ENCODE results near the gene TIMP3. TPM values are rescaled to one million over a fixed set of nuclear protein-coding genes. Genes with fewer than 3 reads are reported as not detected.

Gene TIMP3
- total and polyA plus RNA-seq, 2 of the 4 experiments (the other 2 are of a cell fraction), result 98.8 to 179 TPM

- dilution Hi-C loops (cut with HindIII; ENCODE audit: low sequenced_read_pairs, unreplicated experiment) (no loop called here), intact Hi-C loops (cut with micrococcal nuclease) (no loop called here), in situ Hi-C loops (cut with MboI; ENCODE audit: low sequenced_read_pairs) (no loop called here)
- H3K14ac ChIP-seq (replicated peaks; ENCODE audit: low read depth, low read length), result no peak overlapping the region
- no peak overlapping the region for H2AK9ac ChIP-seq (replicated peaks; ENCODE audit: low read depth, low read length, poor library complexity)
- H4K8ac ChIP-seq (ENCODE audit: low read depth in 2 of 2, low read length in 2 of 2), result no peak overlapping the region
- WGBS, 2 experiments (ENCODE audit: extremely low coverage in 2 of 2, insufficient read length in 1 of 2), result no CpG with 5 or more reads among the region's 7 CpGs
- no peak overlapping the region for H3K18ac ChIP-seq (ENCODE audit: low read depth, low read length)
- H3K9ac ChIP-seq (ENCODE audit: low read depth, low read length), result no peak overlapping the region
- H4K5ac ChIP-seq (ENCODE audit: low read depth, low read length), result no peak overlapping the region
- no peak overlapping the region for H2BK5ac ChIP-seq (ENCODE audit: low read depth, low read length, poor library complexity, severe bottlenecking)
- H4K91ac ChIP-seq (ENCODE audit: insufficient read depth, low read depth, low read length), result no peak overlapping the region
- no peak overlapping the region for H2AK5ac ChIP-seq (ENCODE audit: low read depth, low read length)
- no peak overlapping the region for H2BK15ac ChIP-seq (ENCODE audit: low read depth, low read length)
- H2BK20ac ChIP-seq (ENCODE audit: low read depth, low read length), result no peak overlapping the region
- H3K4me3 ChIP-seq (ENCODE audit: insufficient read depth, low read depth, low read length), result no peak overlapping the region
- no peaks in the 10 kb centered on the region for H3K9me3 ChIP-seq (ENCODE audit: control insufficient read depth, insufficient read depth, low read length)
- no peak for DNase-seq
- H4K20me1 ChIP-seq (ENCODE audit: insufficient read depth, low read length), result no peaks in the 10 kb centered on the region
- no peaks in the 10 kb centered on the region for H3K79me1 ChIP-seq (ENCODE audit: low read depth in 1 of 2, low read length in 2 of 2)
- TF ChIP-seq RCOR1 (IDR thresholded peaks at IDR 0.05; ENCODE audit: insufficient replicate concordance, low read length) (no peak), RFX5 (IDR thresholded peaks at IDR 0.05; ENCODE audit: low read depth, low read length) (no peak), CEBPB (IDR thresholded peaks at IDR 0.05; ENCODE audit: low read depth, low read length) (no peak), POLR2A (IDR thresholded peaks at IDR 0.05; ENCODE audit: low read depth, low read length) (no peak), USF2 (IDR thresholded peaks at IDR 0.05; ENCODE audit: low read depth, low read length) (no peak), MAFK (IDR thresholded peaks at IDR 0.05; ENCODE audit: low read depth, low read length) (no peak), RAD21 (IDR thresholded peaks at IDR 0.05; ENCODE audit: low read length) (no peak), CHD1 (IDR thresholded peaks at IDR 0.05; ENCODE audit: low read depth, low read length) (no peak), ELK1 (IDR thresholded peaks at IDR 0.05; ENCODE audit: borderline replicate concordance, low read depth, low read length) (no peak), FOS (IDR thresholded peaks at IDR 0.05; ENCODE audit: low read depth, low read length) (no peak), SMC3 (IDR thresholded peaks at IDR 0.05; ENCODE audit: low read depth, low read length) (no peak), MXI1 (IDR thresholded peaks at IDR 0.05; ENCODE audit: borderline replicate concordance, low read depth, low read length) (no peak), MAZ (IDR thresholded peaks at IDR 0.05; ENCODE audit: borderline replicate concordance, low read depth, low read length) (no peak)
- TF ChIP-seq, protein P1, sequence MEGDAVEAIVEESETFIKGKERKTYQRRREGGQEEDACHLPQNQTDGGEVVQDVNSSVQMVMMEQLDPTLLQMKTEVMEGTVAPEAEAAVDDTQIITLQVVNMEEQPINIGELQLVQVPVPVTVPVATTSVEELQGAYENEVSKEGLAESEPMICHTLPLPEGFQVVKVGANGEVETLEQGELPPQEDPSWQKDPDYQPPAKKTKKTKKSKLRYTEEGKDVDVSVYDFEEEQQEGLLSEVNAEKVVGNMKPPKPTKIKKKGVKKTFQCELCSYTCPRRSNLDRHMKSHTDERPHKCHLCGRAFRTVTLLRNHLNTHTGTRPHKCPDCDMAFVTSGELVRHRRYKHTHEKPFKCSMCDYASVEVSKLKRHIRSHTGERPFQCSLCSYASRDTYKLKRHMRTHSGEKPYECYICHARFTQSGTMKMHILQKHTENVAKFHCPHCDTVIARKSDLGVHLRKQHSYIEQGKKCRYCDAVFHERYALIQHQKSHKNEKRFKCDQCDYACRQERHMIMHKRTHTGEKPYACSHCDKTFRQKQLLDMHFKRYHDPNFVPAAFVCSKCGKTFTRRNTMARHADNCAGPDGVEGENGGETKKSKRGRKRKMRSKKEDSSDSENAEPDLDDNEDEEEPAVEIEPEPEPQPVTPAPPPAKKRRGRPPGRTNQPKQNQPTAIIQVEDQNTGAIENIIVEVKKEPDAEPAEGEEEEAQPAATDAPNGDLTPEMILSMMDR (conservative IDR thresholded peaks at IDR 0.05; ENCODE audit: low read depth, low read length), result no peak
- no peak overlapping the region for H3K4me2 ChIP-seq (ENCODE audit: low read depth, low read length)
- ChIA-PET POLR2A (ENCODE audit: unreplicated experiment) (no interaction called here), CTCF (interaction anchor here (0.6 kb wide), 1 partner anchor 269 kb away, joined by 3 read pairs; no protein-coding TSS in a partner anchor)
- no peak overlapping the region for H3K27ac ChIP-seq (ENCODE audit: insufficient read depth, low read length)
- no peak for ATAC-seq (ENCODE audit: low read depth)
- no peak overlapping the region for H3K56ac ChIP-seq (ENCODE audit: extremely low read depth, insufficient read depth, low read length)
- H3K23ac ChIP-seq (ENCODE audit: low read depth, low read length), result no peak overlapping the region
- H2BK120ac ChIP-seq (ENCODE audit: low read depth, low read length), result no peak overlapping the region
- no peaks in the 10 kb centered on the region for H3K4me1 ChIP-seq (ENCODE audit: control insufficient read depth, insufficient read depth, low read length)
- H3K36me3 ChIP-seq (ENCODE audit: control insufficient read depth, insufficient read depth, low read length), result no peaks in the 10 kb centered on the region
- peaks cover 23% of the 10 kb centered on the region for H3K27me3 ChIP-seq (ENCODE audit: control insufficient read depth, insufficient read depth, low read length)
- no peaks in the 10 kb centered on the region for H3K9me1 ChIP-seq (ENCODE audit: insufficient read depth, low read length)
- H3K4ac ChIP-seq (ENCODE audit: low read depth, low read length), result no peak overlapping the region
- no TSS peak for BruUV-seq (replicated peaks)
- no peak overlapping the region for H2AFZ ChIP-seq (replicated peaks; ENCODE audit: low read length, poor library complexity)
These were observed 95.4 kb downstream of the TIMP3 start for GRCh38 chr22:32896891-32897290.

Data from IMR-90 (cell line).